ENCODE results near the gene ZBTB46.

Gene ZBTB46

DNA sequence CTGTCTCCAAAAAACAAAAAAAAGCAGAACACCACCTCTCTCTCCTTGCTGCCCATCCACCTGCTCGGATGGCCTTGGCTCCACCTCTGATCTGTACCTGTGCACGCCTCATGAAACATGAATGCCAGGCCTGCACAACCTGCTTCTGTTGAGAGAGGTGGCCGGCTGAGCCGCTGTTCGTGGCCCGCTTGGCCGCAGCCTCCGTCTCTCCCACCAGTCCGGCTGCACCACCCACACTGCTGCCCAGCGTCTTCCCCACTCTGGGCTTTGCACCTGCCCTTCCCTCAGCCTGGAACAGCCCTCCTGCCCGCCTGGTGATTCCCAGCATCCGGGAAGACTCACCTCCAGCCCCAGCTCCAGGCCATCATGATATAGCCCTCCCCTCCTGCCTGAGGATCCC is 12.2 kb upstream of the ZBTB46 start:
- Histone ChIP-seq H3K9me3 (ENCODE audit: insufficient read depth, low read length, severe bottlenecking) (no peaks in the 10 kb centered on the region), H3K4me3 (ENCODE audit: low read depth in 1 of 2, low read length in 2 of 2) (no peak overlapping the region), H3K36me3 (ENCODE audit: insufficient read depth, low read length) (no peaks in the 10 kb centered on the region), H3K79me2 (ENCODE audit: insufficient read depth, low read length) (no peaks in the 10 kb centered on the region), H4K20me1 (ENCODE audit: insufficient read depth, low read length) (peaks cover 6% of the 10 kb centered on the region), H3K9ac (ENCODE audit: low read depth, low read length) (no peak overlapping the region), H3K4me2 (ENCODE audit: insufficient read depth, low read length) (no peak overlapping the region), H3K4me1 (ENCODE audit: insufficient read depth, low read length) (no peaks in the 10 kb centered on the region), H3K27me3 (ENCODE audit: insufficient read depth, low read length, poor library complexity) (peaks cover 41% of the 10 kb centered on the region), H3K27ac (ENCODE audit: low read length) (no peak overlapping the region), H2AFZ (ENCODE audit: low read depth, low read length) (no peak overlapping the region)
- no peak for DNase-seq
- no peak for ATAC-seq (ENCODE audit: insufficient read depth, low read depth)
- no peak for TF ChIP-seq CTCF (IDR thresholded peaks at IDR 0.05; ENCODE audit: borderline replicate concordance, extremely low read depth, low read length, poor library complexity, severe bottlenecking)
- no peak for TF ChIP-seq EZH2 (IDR thresholded peaks at IDR 0.05; ENCODE audit: borderline replicate concordance, low read depth, low read length, severe bottlenecking)

GRCh38 chr20:63842258-63842657 is 11.2 kb upstream of the ZBTB46 start:
- Histone ChIP-seq H3K4me2 (ENCODE audit: insufficient read depth, low read length) (no peak overlapping the region), H3K9ac (ENCODE audit: low read depth, low read length) (no peak overlapping the region), H3K36me3 (ENCODE audit: insufficient read depth, low read length) (no peaks in the 10 kb centered on the region), H3K27ac (ENCODE audit: low read length) (no peak overlapping the region), H3K4me1 (ENCODE audit: insufficient read depth, low read length) (no peaks in the 10 kb centered on the region), H3K27me3 (ENCODE audit: insufficient read depth, low read length, poor library complexity) (peaks cover 40% of the 10 kb centered on the region), H3K9me3 (ENCODE audit: insufficient read depth, low read length, severe bottlenecking) (no peaks in the 10 kb centered on the region), H2AFZ (ENCODE audit: low read depth, low read length) (no peak overlapping the region), H4K20me1 (ENCODE audit: insufficient read depth, low read length) (peaks cover 7% of the 10 kb centered on the region), H3K79me2 (ENCODE audit: insufficient read depth, low read length) (no peaks in the 10 kb centered on the region), H3K4me3 (ENCODE audit: low read depth in 1 of 2, low read length in 2 of 2) (no peak overlapping the region)
- TF ChIP-seq EZH2 (IDR thresholded peaks at IDR 0.05; ENCODE audit: borderline replicate concordance, low read depth, low read length, severe bottlenecking) (no peak), CTCF (IDR thresholded peaks at IDR 0.05; ENCODE audit: borderline replicate concordance, extremely low read depth, low read length, poor library complexity, severe bottlenecking) (no peak)
- ATAC-seq (ENCODE audit: insufficient read depth, low read depth): no peak
- no peak for DNase-seq

DNA sequence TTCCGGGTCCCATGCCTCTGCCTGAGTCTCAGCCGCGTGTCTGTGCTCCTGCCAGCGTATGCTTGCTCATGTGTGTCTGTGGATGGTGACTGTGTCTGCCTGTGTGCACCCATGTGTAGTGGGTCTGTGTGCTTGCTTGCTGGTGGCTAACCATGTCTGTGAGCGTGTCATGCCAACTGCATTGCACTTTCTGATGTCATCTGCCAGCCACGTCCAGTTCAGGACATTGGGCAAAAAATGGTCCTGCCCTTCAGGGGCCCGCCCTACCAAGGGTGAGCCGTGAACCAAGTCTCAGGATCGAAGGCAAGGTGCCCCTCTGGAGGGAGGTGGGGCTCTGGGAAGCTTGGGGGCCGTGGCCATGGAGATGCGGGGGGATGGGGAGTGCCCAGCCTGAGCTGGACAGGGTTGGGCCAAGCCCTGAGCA is 9.4 kb upstream of the ZBTB46 start:
- no peaks in the 10 kb centered on the region for H3K36me3 ChIP-seq (ENCODE audit: insufficient read depth, low read length)
- H3K9ac ChIP-seq (ENCODE audit: low read depth, low read length): no peak overlapping the region
- H3K4me1 ChIP-seq (ENCODE audit: insufficient read depth, low read length): no peaks in the 10 kb centered on the region
- H3K9me3 ChIP-seq (ENCODE audit: insufficient read depth, low read length, severe bottlenecking): no peaks in the 10 kb centered on the region
- no peak overlapping the region for H3K4me2 ChIP-seq (ENCODE audit: insufficient read depth, low read length)
- no peak overlapping the region for H2AFZ ChIP-seq (ENCODE audit: low read depth, low read length)
- peaks cover 8% of the 10 kb centered on the region for H4K20me1 ChIP-seq (ENCODE audit: insufficient read depth, low read length)
- TF ChIP-seq EZH2 (IDR thresholded peaks at IDR 0.05; ENCODE audit: borderline replicate concordance, low read depth, low read length, severe bottlenecking) (no peak), CTCF (IDR thresholded peaks at IDR 0.05; ENCODE audit: borderline replicate concordance, extremely low read depth, low read length, poor library complexity, severe bottlenecking) (no peak)
- H3K4me3 ChIP-seq (ENCODE audit: low read depth in 1 of 2, low read length in 2 of 2): no peak overlapping the region
- ATAC-seq (ENCODE audit: insufficient read depth, low read depth) (no peak), DNase-seq (no peak)
- H3K27ac ChIP-seq (ENCODE audit: low read length): no peak overlapping the region
- H3K27me3 ChIP-seq (ENCODE audit: insufficient read depth, low read length, poor library complexity): peaks cover 27% of the 10 kb centered on the region
- H3K79me2 ChIP-seq (ENCODE audit: insufficient read depth, low read length): no peaks in the 10 kb centered on the region

DNA sequence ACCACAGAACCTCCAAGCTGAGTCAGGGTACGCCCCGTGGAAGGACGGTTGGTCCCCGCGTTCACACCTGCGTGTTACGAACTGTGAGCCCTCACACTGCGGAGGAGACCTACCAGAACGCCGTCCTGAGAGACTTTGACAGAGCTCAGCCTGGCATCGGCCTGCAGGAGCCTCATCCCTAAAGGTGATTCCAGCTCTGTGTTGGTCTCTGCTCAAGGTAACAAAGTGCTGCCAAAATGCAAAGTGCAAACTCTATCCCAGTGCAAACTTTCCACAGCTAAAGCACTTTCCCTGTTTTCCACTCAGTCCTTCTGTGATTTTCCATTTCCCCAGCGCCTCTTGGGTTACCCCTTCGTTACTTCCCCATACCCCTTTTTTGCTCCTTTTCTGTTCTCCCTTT is 8.6 kb upstream of the ZBTB46 start:
- Histone ChIP-seq H3K9ac (ENCODE audit: low read depth, low read length) (no peak overlapping the region), H3K27me3 (ENCODE audit: insufficient read depth, low read length, poor library complexity) (peaks cover 21% of the 10 kb centered on the region), H2AFZ (ENCODE audit: low read depth, low read length) (no peak overlapping the region), H3K4me1 (ENCODE audit: insufficient read depth, low read length) (no peaks in the 10 kb centered on the region), H3K9me3 (ENCODE audit: insufficient read depth, low read length, severe bottlenecking) (no peaks in the 10 kb centered on the region), H4K20me1 (ENCODE audit: insufficient read depth, low read length) (peaks cover 6% of the 10 kb centered on the region), H3K27ac (ENCODE audit: low read length) (no peak overlapping the region), H3K36me3 (ENCODE audit: insufficient read depth, low read length) (no peaks in the 10 kb centered on the region), H3K79me2 (ENCODE audit: insufficient read depth, low read length) (no peaks in the 10 kb centered on the region), H3K4me3 (ENCODE audit: low read depth in 1 of 2, low read length in 2 of 2) (no peak overlapping the region), H3K4me2 (ENCODE audit: insufficient read depth, low read length) (no peak overlapping the region)
- no peak for DNase-seq
- TF ChIP-seq EZH2 (IDR thresholded peaks at IDR 0.05; ENCODE audit: borderline replicate concordance, low read depth, low read length, severe bottlenecking) (no peak), CTCF (IDR thresholded peaks at IDR 0.05; ENCODE audit: borderline replicate concordance, extremely low read depth, low read length, poor library complexity, severe bottlenecking) (no peak)
- no peak for ATAC-seq (ENCODE audit: insufficient read depth, low read depth)

Data from DND-41 (cell line).